GM18519 (cell line): Measurements from ENCODE around the gene LYPD5.

Experiments
- ATAC-seq: cut with Tn5 transposase; IDR thresholded peaks from one replicate; pipeline ENCODE4 v1.9.1; 2021; ENCODE audit warnings: mild to moderate bottlenecking, moderate library complexity; ENCODE audit not compliant: unreplicated experiment, low FRiP score

The LYPD5 gene

DNA sequence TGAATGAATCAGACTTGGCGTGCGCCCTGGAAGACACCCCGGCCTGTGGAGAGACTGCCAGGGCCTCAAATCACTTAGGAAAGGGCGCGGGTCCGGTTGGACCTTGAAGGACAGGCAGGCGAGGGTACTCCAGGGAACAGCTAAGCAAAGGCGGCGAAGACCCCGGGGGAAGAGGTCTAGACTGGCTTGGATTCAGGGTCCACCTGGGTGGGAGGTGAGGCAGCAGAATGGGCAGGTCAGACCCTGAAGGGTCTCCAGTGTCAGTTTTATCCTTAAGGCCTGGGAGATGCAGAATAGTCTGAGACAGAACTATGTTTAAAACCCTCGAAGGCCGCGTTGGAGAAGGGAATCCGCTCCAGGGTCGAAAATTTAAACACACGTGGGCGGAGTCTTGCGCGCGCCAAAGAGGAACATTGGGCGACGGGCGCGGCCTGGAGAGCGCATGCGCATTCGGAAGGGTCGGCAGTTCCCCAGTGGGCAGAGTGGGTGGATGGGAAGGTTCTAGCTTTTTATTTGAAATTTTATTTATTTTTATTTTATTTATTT is 46.9 kb downstream of the LYPD5 start:
- ATAC-seq = no peak

GRCh38 chr19:43754503-43755255 is 47.6 kb downstream of the LYPD5 start, which contains the start of gene SMG9:
SMG9 (minus strand) TSS chr19:43754962; CDS start chr19:43750741, 4,221 bp downstream.
- peak; percentile 38 for ATAC-seq

- ATAC-seq = peak; percentile 25
Measured at GRCh38 chr19:43754253-43754502, 48.1 kb downstream of the LYPD5 start.

- ATAC-seq = no peak
Measured at GRCh38 chr19:43752287-43752875, 49.9 kb downstream of the LYPD5 start.

DNA sequence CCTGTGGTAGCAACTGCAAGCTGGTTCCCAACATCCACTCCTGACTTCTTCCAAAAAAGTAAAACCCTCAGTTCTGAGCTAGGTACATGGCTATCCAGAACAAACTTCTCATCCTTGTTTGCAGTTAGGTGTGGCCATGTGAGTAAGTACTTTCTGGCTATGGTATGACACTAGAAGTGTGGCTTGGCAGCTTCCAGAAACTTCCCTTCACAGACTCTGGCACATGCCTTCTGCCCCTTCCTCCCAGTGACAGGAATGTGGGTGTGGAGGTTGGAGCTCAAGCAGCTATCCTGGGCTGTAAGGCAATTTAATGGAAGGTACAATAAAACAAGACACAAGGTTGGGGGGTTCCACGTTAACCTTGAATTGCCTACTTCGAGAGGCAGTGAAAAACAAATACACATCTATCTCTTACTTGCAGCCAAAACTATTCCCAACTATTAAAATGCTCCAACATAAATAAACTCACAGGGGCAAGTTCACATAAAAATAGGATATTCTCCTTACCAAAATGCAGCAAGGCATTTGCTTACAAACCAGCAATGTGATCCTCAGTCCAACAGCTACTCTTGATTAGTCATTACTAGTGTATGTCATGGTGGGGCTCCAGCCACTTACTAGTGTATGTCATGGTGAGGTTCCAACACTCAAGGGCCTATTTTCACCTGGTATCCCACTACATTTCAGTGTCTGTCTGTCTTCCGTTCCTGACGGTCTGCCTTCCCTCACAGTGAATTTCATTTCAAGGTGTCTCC is 50.6 kb downstream of the LYPD5 start:
- ATAC-seq = no peak

GRCh38 chr19:43749898-43750297 is 52.3 kb downstream of the LYPD5 start:
- ATAC-seq = no peak

DNA sequence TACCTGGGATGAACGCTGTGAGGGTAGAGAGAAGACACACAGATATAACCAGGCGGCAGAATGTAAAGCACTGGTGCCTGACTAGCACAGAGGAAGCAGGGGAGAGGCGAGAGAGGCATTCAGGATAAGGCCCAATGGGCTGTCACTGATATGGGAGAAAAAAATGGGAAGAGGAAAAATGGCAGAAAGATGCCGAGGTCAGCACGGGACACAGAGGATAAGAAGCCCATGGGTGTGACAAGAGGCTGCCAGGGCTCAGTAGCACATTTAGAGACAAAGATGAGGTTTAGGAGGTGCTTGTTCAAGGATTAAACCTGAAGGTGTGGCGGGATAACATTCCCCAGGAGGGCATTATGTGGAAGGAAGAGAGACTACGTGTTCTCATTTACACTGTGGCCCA is 53.1 kb downstream of the LYPD5 start:
- ATAC-seq = no peak

DNA sequence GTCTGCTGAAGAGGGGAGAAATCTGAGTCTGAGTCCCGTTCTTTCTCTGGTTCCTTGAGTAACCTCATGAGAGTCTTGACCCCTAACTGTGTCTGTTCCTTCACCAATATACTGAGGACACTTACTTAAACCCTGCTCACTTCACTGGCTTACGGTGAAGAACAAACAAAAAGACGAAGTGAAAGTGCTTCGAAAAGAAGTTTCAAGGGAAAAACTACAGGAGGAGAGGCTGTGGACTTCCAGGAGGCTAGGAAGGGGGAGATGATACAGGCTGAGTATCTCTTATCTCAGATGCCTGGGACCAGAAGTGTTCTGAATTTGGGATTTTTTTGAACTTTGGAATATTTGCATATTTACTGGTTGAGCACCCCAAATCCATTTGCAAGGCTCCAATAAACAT is 53.6 kb downstream of the LYPD5 start:
- no peak for ATAC-seq

DNA sequence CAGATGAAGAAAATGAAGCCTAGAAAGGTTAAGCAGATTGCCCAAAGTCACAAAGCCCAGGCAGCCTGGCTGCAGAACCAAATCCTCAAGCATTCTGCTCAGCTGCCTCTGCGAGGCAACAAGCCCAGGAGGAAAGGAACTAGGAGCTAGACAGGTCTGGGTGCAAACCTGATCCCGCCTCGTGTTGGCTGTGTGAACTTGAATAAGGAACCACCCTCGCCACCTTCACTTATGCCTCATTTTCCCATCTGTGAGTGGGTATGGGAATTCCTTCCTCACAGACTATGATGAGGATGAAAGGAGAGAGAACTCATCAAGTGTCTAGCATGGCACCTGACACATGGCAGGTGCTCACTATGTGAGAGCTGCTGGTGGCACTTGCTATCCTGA is 54.0 kb downstream of the LYPD5 start:
- ATAC-seq = no peak

DNA sequence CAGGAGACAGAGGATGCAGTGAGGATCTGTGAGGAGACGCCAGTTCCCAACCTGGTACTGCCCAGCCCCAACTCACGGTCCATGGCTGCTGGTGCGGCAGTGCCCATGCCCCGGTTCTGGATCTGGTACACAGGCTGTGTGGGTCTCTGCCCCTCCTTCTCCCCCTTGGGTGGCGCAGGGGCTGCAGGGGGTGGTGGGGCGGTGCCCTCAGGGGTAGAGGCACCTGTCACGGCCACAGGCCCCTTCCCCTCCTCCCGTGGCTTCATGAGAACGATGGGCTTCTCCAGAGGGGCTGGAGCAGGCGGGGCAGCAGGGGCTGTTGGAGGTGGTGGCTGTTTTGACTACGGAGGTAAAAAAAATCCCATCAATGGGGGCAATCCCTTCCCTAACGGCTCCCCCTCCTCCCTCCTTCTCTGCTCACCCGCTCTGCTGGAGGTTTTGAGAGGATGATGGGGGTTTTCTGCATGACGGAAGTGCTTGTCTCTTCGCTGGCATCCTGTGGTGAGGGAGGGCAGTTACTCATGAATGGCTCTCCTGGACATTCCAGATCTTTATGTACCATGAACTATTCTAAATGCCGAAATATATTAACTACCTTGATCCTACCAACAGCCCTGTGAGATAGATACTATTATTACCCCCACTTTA is 54.6 kb downstream of the LYPD5 start:
- ATAC-seq = no peak
